HCT116 (cell line): ENCODE data around the gene STAC. TPM values are rescaled to one million over a fixed set of nuclear protein-coding genes. Genes with fewer than 3 reads are reported as not detected.

Experiments
- ATAC-seq: fragments of 200-7000 bp; cut with Tn5 transposase; 2 replicates; pipeline ENCODE4 v1.9.1; 2020; ENCODE audit warnings: mild to moderate bottlenecking, moderate library complexity
- BruUV-seq: library from RNA; stranded (reverse); fragments of 400-500 nt; replicated peaks from 2 replicates; lab custom pipeline; 2021; lab: Mats Ljungman, UMichigan
- CTCF ChIA-PET: fragments of 300-600 bp; sonication (Branson Sonifier 250); formaldehyde crosslinking; loops from one replicate; lab custom pipeline; 2021; ENCODE audit warnings: antibody characterized with exemption; lab: Charles Lee
- POLR2A ChIA-PET: fragments of 300-600, 350-600 bp; sonication (Branson Sonifier 250); formaldehyde crosslinking; loops from one replicate; lab custom pipeline; 2021; ENCODE audit warnings: antibody characterized with exemption; lab: Charles Lee
- RAD21 ChIA-PET, 2 experiments: fragments of 300-600 bp; sonication (Branson Sonifier 250); formaldehyde crosslinking; loops; one replicate each; lab custom pipeline; 2023; ENCODE audit warnings: low total read pairs in 2 of 2; ENCODE audit not compliant: uncharacterized antibody in 2 of 2, unreplicated experiment in 2 of 2, low non-redundant PET in 1 of 2; lab: Charles Lee
- DNase-seq: peaks from one replicate; pipeline ENCODE4 v3.0.0-alpha.2; 2010; ENCODE audit warnings: low read depth, low spot score
- H2AFZ ChIP-seq: fragments of 200-600 bp; shearing (Covaris generic), sonication (generic); 2 replicates; pipeline ENCODE4 v1.6.1; 2017; ENCODE audit warnings: low read depth, mixed run types, mixed read lengths, antibody characterized with exemption, low read length; ENCODE audit not compliant: poor library complexity, severe bottlenecking
- H3K27ac ChIP-seq: 2 replicates; pipeline ENCODE4 v1.5.1; 2012; ENCODE audit warnings: low read depth, low read length
- H3K27me3 ChIP-seq: fragments of 200-600 bp; sonication (generic); 2 replicates; pipeline ENCODE4 v1.6.1; 2016; ENCODE audit warnings: mixed run types, low read length, mixed read lengths; ENCODE audit not compliant: insufficient read depth
- H3K36me3 ChIP-seq, 2 experiments: fragments of 200-500 bp in 1 of 2; fragments of 200-600 bp in 1 of 2; sonication (Bioruptor generic) in 1 of 2; sonication (generic) in 1 of 2; 2 replicates each; pipeline versions ENCODE4 v1.5.1 to v1.6.1; 2014 to 2016; ENCODE audit warnings: low read length in 2 of 2, inconsistent platforms in 1 of 2, mixed read lengths in 1 of 2, mixed run types in 1 of 2; ENCODE audit not compliant: insufficient read depth in 2 of 2, control insufficient read depth in 1 of 2
- H3K4me1 ChIP-seq, 2 experiments: fragments of 200-600 bp in 1 of 2; sonication (generic) in 1 of 2; 2 replicates each; pipeline versions ENCODE4 v1.5.1 to v1.6.1; 2012 to 2017; ENCODE audit warnings: low read length in 2 of 2, inconsistent platforms in 1 of 2, mild to moderate bottlenecking in 1 of 2, mixed read lengths in 1 of 2, mixed run types in 1 of 2, moderate library complexity in 1 of 2; ENCODE audit not compliant: insufficient read depth in 2 of 2, control insufficient read depth in 1 of 2
- H3K4me2 ChIP-seq: fragments of 200-600 bp; sonication (generic); 2 replicates; pipeline ENCODE4 v1.6.1; 2017; ENCODE audit warnings: mixed run types, low read length, mixed read lengths
- H3K4me3 ChIP-seq, 2 experiments: fragments of 200-600 bp in 1 of 2; sonication (generic) in 1 of 2; replicated peaks in 1 of 2; 2 replicates each; pipeline ENCODE4 v1.5.1; 2011 to 2016; ENCODE audit warnings: low read length in 2 of 2, control low read depth in 1 of 2, low read depth in 1 of 2, mild to moderate bottlenecking in 1 of 2, mixed read lengths in 1 of 2, mixed run types in 1 of 2
- H3K79me2 ChIP-seq: fragments of 200-600 bp; sonication (generic); 2 replicates; pipeline ENCODE4 v1.6.1; 2017; ENCODE audit warnings: mild to moderate bottlenecking, mixed run types, low read length, moderate library complexity, mixed read lengths; ENCODE audit not compliant: insufficient read depth
- H3K9ac ChIP-seq: fragments of 200-600 bp; sonication (generic); 2 replicates; pipeline ENCODE4 v1.6.1; 2016; ENCODE audit warnings: low read length, mixed read lengths
- H3K9me2 ChIP-seq: fragments of 200-600 bp; sonication (generic), shearing (Covaris generic); 2 replicates; pipeline ENCODE4 v1.6.1; 2017; ENCODE audit warnings: mixed run types, mild to moderate bottlenecking, moderate library complexity; ENCODE audit not compliant: insufficient read depth
- H3K9me3 ChIP-seq, 2 experiments: fragments of 200-500 bp in 1 of 2; fragments of 200-600 bp in 1 of 2; sonication (Bioruptor generic) in 1 of 2; sonication (generic) in 1 of 2; 2 replicates each; pipeline ENCODE4 v1.6.1; 2014 to 2017; ENCODE audit warnings: low read length in 2 of 2, mixed read lengths in 2 of 2, inconsistent platforms in 1 of 2, low read depth in 1 of 2, mild to moderate bottlenecking in 1 of 2, mixed run types in 1 of 2, moderate library complexity in 1 of 2; ENCODE audit not compliant: control insufficient read depth in 1 of 2, insufficient read depth in 1 of 2
- H4K20me1 ChIP-seq: fragments of 200-600 bp; sonication (generic), shearing (Covaris generic); 2 replicates; pipeline ENCODE4 v1.6.1; 2017; ENCODE audit warnings: mixed run types, mild to moderate bottlenecking, moderate library complexity; ENCODE audit not compliant: insufficient read depth
- CBX3 ChIP-seq: IDR thresholded peaks from 2 replicates; pipeline ENCODE4 v1.6.1; 2012; ENCODE audit warnings: low read depth
- EGR1 ChIP-seq: IDR thresholded peaks from 2 replicates; pipeline ENCODE4 v1.6.1; 2012; ENCODE audit warnings: low read depth
- ELF1 ChIP-seq: IDR thresholded peaks from 2 replicates; pipeline ENCODE4 v1.6.1; 2012; ENCODE audit warnings: low read depth, borderline replicate concordance
- EZH2 ChIP-seq: fragments of 200-600 bp; sonication (generic); IDR thresholded peaks from 2 replicates; pipeline ENCODE4 v1.6.1; 2017; ENCODE audit warnings: antibody characterized with exemption, mixed run types
- JUND ChIP-seq: IDR thresholded peaks from 2 replicates; pipeline ENCODE4 v1.6.1; 2012
- SIN3A ChIP-seq: IDR thresholded peaks from 2 replicates; pipeline ENCODE4 v1.6.1; 2012; ENCODE audit warnings: low read depth
- SP1 ChIP-seq: IDR thresholded peaks from 2 replicates; pipeline ENCODE4 v1.6.1; 2012; ENCODE audit warnings: low read depth
- ZNF274 ChIP-seq: fragments of 200-500 bp; sonication (Bioruptor generic); IDR thresholded peaks from 2 replicates; pipeline ENCODE4 v1.6.1; 2014; ENCODE audit warnings: mild to moderate bottlenecking, low read depth, low read length, inconsistent platforms
- intact Hi-C: fragments of 100-400 bp; cut with micrococcal nuclease; formaldehyde crosslinking; loops from 2 replicates; pipeline ENCODE4 v1.10.0; 2022
- total RNA-seq: library from RNA; stranded (reverse); gene quantifications from one replicate; pipeline ENCODE4 v1.2.1, GENCODE V29; 2021; ENCODE audit not compliant: unreplicated experiment
- TF ChIP-seq, protein P1 (sequence below): IDR thresholded peaks from 2 replicates; pipeline ENCODE4 v1.6.1; 2011; ENCODE audit warnings: mild to moderate bottlenecking, low read length, moderate library complexity; ENCODE audit not compliant: insufficient replicate concordance; ENCODE audit errors: extremely low read depth
- TF ChIP-seq, protein P2 (sequence below): IDR thresholded peaks from 2 replicates; pipeline ENCODE4 v1.6.1; 2012

The STAC gene
- total RNA-seq, 1 experiment from 2014 or later = not detected

DNA sequence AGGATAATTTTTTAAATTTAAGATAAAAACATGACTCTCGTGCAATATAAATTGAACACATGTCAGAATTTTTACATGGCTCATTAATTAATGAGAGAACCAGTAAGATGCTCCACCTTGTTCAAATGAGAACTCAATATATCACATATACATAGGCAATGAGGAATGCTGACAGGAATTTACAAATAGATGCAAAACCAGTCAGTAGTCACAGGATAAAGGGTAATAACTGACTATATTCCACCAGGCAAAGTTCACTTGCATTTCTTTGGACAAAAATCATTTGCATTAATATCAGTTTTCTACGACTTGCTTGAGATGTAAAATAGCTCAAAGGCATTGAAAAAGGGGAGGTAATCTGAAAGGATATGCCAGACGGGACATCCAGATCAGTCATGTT, 139.4 kb downstream of the STAC start:
- intact Hi-C loops = no loop called here
- Histone ChIP-seq H3K27me3 (no peaks in the 10 kb centered on the region; the same call in 1 of the 2 replicates), H3K9ac (no peak overlapping the region), H3K9me3 (no peaks in the 10 kb centered on the region), H3K36me3 (no peaks in the 10 kb centered on the region), H3K4me3 (no peak overlapping the region), H3K79me2 (no peaks in the 10 kb centered on the region), H2AFZ (no peak overlapping the region), H3K27ac (no peak overlapping the region), H4K20me1 (no peaks in the 10 kb centered on the region), H3K4me2 (no peak overlapping the region), H3K9me2 (no peaks in the 10 kb centered on the region), H3K4me1 (no peaks in the 10 kb centered on the region)
- DNase-seq (no peak), ATAC-seq (no peak)
- no peak for TF ChIP-seq JUND
- no peak for TF ChIP-seq EGR1
- TF ChIP-seq, protein P1, sequence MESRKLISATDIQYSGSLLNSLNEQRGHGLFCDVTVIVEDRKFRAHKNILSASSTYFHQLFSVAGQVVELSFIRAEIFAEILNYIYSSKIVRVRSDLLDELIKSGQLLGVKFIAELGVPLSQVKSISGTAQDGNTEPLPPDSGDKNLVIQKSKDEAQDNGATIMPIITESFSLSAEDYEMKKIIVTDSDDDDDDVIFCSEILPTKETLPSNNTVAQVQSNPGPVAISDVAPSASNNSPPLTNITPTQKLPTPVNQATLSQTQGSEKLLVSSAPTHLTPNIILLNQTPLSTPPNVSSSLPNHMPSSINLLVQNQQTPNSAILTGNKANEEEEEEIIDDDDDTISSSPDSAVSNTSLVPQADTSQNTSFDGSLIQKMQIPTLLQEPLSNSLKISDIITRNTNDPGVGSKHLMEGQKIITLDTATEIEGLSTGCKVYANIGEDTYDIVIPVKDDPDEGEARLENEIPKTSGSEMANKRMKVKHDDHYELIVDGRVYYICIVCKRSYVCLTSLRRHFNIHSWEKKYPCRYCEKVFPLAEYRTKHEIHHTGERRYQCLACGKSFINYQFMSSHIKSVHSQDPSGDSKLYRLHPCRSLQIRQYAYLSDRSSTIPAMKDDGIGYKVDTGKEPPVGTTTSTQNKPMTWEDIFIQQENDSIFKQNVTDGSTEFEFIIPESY = no peak
- no peak for TF ChIP-seq SP1
- TF ChIP-seq, protein P2, sequence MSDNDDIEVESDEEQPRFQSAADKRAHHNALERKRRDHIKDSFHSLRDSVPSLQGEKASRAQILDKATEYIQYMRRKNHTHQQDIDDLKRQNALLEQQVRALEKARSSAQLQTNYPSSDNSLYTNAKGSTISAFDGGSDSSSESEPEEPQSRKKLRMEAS = no peak
- TF ChIP-seq SIN3A = no peak
- TF ChIP-seq CBX3 = no peak
- no peak for TF ChIP-seq ZNF274
- TF ChIP-seq ELF1 = no peak
- TF ChIP-seq EZH2 = no peak
- RAD21 ChIA-PET = no interaction called here
- CTCF ChIA-PET = no interaction called here
- POLR2A ChIA-PET = no interaction called here
- BruUV-seq = no TSS peak
